NK-92 (cell line): ENCODE results near the gene PNN.
"Not testable (repeated sequence)": the region's sequence is repeated elsewhere in the genome, so short reads cannot be mapped to it uniquely, and the experiment has no call there.

Experiments
- DNase-seq: peaks from one replicate; lab custom pipeline; 2025; ENCODE audit not compliant: unreplicated experiment; lab: John Stamatoyannopoulos, UW

PNN gene

DNA sequence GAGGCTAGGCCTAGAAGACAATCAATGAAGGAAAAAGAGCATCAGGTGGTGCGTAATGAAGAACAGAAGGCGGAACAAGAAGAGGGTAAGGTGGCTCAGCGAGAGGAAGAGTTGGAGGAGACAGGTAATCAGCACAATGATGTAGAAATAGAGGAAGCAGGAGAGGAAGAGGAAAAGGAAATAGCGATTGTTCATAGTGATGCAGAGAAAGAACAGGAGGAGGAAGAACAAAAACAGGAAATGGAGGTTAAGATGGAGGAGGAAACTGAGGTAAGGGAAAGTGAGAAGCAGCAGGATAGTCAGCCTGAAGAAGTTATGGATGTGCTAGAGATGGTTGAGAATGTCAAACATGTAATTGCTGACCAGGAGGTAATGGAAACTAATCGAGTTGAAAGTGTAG lies 5.5 kb downstream of the PNN start:
- DNase-seq, result no peak

DNA sequence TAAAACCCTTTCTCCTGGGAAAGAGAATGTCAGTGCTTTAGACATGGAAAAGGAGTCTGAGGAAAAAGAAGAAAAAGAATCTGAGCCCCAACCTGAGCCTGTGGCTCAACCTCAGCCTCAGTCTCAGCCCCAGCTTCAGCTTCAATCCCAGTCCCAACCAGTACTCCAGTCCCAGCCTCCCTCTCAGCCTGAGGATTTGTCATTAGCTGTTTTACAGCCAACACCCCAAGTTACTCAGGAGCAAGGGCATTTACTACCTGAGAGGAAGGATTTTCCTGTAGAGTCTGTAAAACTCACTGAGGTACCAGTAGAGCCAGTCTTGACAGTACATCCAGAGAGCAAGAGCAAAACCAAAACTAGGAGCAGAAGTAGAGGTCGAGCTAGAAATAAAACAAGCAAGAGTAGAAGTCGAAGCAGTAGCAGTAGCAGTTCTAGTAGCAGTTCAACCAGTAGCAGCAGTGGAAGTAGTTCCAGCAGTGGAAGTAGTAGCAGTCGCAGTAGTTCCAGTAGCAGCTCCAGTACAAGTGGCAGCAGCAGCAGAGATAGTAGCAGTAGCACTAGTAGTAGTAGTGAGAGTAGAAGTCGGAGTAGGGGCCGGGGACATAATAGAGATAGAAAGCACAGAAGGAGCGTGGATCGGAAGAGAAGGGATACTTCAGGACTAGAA lies 6.1 kb downstream of the PNN start:
- no peak for DNase-seq

DNA sequence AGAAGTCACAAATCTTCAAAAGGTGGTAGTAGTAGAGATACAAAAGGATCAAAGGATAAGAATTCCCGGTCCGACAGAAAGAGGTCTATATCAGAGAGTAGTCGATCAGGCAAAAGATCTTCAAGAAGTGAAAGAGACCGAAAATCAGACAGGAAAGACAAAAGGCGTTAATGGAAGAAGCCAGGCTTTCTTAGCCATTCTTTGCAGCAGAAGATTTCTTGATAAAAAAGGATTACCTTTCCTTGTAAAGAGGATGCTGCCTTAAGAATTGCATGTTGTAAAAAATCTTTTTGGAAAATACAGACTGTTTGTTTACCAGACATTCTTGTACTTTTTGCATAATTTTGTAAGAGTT lies 6.6 kb downstream of the PNN start:
- DNase-seq, result no peak

DNA sequence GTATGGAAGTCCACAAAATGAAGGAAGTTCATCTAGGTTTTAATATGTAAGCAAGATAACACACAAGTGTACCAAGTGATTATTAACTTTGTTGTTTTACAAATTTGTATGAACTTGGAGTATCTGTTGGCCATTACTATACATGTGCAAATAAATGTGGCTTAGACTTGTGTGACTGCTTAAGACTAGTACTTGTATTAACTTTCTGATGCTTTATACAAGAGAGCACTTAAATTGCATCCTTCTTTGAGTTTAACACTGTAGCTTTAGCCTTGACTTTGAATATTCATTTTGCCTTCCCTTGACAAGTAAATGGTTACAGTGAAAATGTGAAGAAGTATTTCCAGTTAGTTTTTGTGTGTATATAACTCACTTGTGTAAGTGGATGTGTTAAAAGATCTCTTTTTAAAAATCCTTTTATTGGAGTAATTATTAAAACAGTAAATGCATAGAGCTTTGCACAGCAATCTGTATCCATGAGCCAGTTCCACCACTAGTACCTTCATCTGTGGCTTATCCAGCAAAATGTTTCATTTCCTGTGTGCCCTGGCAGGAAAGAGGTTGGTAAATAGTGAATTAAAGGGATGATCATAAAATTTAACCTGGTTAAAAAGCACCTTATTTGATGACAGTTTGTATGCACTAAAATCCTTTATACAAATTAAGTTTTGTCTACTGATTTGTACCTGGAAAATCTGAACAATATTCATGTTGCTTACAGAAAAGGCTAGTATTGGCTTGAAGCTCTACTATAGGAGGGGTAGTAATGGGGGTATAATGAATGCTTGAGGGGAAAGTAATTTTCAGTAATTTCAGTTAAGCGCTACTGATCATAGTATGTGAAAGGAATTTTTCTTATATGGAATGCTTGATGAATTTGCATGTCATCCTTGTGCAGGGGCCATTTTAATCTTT lies 8.0 kb downstream of the PNN start:
- DNase-seq, result no peak

DNA sequence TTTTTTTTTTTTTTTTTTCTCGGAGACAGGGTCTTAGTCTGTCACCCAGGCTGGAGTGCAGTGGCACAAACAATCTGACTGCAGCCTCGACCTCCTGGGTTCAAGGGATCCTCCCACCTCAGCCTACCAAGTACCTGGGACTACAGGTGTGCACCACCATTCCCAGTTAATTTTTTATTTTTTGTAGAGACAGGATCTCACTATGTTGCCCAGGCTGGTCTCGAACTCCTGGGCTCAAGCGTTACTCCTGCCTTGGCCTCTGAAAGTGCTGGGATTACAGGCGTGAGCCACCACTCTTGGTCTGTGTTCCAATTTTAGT lies 8.6 kb downstream of the PNN start:
- DNase-seq, result not testable (repeated sequence)

DNA sequence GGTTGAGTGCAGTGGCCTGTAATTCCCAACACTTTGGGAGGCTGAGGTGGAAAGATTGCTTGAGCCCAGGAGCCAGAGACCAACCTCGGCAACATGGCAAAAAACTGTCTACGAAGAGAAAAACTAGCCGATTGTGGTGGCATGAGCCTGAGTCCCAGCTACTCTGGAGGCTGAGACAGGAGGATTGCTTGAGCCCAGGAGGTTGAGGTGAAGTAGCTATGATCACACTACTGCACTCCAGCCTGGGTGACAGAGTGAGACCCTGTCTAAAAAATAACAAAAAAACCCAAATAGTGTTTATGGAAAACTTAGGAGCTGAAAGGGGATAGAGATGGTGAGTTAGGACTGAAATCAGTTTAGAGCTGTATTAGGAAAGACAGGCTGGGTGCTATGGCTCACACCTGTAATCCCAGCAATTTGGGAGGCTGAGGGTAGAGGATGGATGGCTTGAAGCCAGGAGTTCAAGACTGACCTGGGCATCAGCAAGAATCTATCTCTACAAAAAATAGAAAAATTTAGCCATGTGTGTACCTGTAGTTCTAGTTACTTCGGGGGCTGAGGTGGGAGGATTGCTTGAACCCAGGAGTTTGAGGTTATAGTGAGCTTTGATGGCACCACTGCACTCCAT lies 9.7 kb downstream of the PNN start:
- no peak for DNase-seq

DNA sequence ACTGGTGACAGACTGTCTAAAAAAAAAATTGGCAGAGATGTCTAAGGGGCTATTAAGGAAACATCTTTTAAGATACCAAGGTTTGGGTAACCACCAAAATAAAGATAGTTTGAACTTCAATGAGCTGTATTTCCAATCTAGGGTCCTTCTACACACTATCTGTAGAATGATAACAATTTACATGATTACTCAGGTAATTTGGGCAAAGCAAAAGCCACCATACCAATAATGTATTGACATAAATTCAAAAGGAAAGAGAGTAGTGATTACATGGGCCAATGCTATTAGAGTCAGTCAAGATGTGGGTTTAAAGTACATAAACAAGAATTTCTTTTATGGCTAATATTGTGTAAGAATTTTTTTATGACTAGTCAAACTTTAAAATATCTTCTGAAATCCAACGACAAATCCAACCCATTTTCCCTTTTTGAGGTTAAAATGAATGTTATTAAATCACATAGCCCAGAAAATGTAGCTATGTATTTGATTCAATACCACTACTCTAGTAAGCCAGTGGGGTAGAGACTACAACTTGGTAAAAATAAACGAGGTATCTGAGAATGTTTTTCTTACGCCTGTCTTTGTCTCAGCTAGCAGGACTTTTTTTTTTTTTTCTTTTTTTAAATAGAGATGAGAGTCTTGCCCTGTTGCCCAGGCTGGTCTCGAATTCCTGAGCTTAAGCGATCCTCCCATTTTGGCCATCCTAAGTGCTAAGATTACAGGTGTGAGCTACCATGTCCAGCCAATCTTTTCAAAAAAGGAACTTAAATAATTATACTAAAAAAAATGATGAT lies 10.4 kb downstream of the PNN start:
- no peak for DNase-seq

DNA sequence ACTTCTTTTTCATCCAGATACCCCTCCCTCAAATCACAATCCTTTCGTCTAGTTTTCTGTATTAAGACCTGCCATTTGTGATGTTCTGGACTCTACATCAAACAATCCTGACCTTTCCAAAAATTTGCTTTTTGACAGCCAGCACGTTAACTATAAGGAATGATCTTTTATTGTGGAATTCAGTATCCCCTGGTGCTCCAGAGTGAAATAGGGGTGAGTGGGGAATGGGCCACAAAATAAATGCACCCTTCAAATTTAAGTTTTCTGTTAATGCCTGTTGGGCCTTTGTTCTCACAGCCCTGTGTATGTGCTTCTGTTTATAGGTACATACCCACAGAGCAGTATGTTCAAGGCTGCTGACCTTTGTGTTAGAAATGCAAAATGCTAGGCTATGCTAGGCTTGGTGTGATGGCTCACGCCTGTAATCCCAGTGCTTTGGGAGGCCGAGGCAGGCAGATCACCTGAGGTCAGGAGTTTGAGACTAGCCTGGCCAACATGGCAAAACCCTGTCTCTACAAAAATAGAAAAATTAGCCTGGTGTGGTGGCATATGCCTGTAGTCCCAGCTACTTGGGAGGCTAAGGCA lies 12.0 kb downstream of the PNN start:
- DNase-seq, result no peak

DNA sequence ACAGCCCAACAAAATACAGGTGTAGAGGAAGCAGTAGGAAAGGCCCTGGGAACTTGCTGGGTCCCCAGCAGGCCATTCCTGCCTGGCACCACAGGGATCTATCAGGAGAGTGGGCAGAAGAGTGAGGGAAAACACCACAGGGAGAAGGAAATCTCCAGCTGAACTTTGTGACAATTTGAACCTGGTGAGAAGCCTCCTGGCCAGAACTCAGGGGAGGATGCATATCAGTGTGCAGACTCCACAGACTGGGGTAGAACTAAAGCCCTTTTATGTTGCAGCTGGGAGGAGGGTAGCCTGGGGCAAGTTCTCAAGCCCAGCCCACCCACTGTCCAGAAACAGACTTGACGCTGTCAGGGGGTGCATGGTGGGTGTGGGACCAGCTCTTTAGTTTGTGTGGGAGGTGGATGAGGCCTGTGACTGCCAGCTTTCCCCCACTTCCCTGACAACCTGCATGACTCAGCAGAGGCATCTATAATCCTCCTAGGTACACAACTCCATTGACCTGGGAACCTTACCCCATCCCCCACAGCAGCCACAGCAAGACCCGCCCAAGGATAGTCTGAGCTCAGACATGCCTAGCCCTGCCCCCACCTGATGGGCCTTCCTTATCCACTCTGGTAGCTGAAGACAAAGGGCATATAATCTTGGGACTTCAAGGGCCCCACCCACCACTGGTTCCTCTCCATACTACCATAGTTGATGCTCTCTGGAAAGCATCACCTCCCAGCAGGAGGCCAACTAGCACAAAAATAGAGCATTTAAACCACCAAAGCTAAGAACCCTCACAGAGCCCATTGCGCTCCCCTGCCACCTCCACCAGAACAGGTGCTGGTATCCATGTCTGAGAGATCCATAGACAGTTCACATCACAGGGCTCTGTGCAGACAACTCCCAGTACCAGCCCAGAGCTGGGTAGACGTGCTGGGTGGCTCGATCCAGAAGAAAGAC lies 28.9 kb downstream of the PNN start:
- DNase-seq, result no peak

DNA sequence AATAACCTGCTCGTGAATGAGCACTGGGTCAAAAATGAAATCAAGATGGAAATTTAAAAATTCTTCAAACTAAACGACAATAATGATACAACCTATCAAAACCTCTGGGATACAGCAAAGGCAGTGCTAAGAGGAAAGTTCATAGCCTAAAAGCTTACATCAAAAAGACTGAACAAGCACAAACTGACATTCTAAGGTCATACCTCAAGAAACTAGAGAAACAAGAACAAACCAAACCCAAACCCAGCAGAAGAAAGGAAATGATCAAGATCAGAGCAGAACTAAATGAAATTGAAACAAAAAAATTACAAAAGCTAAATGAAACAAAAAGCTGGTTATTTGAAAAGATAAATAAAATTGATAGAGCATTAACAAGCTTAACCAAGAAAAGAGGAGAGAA lies 32.4 kb downstream of the PNN start:
- DNase-seq, result not testable (repeated sequence)

DNA sequence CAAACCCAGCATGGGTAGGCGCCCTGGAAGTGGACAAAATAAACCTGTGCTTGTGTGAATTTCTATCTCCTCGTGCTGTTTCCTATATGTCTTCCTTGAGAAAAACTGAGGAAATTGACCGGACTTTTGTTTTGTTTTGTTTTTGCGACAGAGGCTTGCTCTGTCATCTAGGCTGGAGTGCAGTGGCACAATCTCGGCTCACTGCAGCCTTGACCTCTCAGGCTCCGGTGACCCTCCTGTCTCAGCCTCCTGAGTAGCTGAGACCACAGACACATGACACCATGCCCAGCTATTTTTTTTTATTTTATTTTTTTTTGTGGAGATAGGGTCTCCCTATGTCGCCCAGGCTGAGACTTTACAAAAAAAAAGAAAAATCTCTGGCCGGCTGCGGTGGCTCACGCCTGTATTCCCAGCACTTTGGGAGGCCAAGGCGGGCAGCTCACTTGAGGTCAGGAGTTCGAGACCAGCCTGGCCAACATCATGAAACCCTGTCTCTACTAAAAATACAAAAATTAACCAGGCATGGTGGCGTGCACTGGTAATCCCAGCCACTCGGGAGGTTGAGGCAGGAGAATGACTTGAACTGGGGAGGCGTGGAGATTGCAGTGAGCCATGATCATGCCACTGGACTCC lies 36.2 kb downstream of the PNN start:
- DNase-seq, result no peak

DNA sequence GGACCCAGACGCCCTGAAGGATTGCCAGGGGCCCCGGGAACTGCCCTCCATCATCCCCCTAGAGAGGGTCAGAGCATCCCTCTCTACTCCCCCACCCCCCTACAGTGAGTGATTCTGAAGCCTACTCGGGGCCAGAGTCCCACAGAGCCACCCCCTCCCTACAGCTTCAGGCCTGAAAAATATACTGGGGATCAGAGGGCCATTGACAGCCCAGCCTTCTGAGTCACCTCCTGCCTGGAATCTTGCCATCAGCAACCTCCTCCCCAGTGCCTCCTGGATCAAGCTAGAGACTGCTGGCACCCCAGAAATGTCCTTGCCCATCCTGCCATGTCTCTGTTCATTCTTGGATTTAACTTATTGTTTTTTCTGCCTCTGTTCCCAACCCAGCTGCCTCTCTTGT lies 37.0 kb downstream of the PNN start:
- no peak for DNase-seq

DNA sequence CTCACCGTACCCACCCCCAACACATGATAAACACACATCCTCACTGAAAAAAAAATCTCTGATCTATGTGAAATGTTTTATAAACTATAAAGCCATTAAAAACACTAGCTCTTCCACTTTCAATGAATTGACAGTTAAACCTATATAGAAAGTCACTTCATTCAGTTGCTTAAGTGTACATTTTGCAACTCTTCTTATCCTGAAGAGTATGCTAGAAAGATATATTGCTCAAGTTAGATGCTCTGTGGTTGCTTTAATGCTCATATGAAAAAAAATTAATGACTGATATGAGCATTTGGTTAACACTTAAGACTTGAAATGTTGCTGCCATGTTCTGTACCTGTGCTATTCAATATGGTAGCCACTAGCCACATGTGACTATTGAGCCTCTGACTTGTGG lies 37.6 kb downstream of the PNN start:
- DNase-seq, result no peak

DNA sequence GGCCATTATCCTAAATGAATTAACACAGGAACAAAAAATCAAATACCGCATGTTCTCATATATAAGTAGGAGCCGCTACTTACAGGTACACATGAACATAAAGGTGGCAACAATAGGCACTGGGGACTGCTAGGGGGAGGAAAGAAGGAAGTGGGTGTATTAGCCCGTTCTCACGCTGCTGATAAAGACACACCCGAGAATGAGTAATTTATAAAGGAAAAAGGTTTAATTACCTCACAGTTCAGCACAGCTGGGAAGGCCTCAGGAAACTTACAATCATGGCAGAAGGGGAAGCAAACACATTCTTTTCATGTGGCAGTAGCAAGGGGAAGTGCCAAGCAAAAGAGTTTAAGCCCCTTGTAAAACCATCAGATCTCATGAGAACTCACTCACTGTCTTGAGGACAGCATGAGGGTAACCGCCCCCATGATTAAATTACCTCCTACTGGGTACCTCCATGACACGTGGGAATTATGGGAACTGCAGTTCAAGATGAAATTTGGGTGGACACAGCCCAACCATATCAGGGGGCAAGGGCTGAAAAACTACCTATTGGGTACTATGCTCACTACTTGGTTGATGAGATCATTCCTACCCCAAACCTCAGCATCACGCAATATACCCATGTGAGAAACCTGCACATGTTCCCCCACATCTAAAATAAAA lies 42.3 kb downstream of the PNN start:
- DNase-seq, result no peak

DNA sequence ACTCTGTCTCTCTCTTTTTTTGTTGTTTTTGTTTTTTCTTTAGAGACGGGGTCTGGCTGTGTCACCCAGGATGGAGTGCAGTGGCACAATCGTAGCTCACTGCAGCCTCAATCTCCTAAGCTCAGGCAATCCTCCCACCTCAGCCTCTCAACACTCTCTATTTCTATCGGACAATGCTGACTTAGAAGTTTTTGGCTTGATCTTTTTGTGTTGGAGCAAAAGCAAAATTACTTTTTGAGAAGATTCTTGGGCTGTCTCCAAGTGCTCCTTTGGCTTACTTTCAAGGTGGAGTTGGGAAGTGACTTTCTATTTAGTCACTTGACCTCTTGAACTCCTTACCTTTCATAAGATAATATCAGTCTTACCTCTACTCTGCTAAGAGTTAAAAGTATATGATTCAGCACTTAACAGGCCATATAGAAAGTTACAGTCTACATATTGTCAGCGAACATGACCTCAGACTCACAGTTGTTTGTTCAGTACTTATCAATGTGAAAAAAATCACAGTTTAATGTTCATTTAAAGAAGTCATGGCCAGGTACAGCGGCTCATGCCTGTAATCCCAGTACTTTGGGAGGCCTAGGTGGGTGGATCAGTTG lies 43.2 kb downstream of the PNN start:
- no peak for DNase-seq

DNA sequence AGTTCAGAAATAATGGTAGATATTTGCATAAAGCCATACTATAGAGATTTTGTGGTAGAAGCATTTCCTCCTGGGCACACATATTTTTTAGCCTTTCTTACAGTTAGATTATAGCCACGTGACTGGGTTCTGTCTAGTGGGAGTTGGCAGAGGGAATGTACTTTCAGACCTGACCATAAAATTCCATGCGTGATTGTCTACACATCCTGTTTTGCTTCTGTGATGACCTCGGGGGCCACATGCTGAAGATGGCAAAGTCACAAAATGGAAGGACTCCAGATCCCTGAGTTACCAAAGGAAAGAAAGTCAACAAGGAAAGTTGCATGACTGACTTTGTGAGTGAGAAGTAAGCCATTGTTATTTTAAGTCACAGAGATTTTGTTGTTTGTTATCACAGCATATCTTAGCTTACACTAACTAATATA lies 44.0 kb downstream of the PNN start:
- no peak for DNase-seq

DNA sequence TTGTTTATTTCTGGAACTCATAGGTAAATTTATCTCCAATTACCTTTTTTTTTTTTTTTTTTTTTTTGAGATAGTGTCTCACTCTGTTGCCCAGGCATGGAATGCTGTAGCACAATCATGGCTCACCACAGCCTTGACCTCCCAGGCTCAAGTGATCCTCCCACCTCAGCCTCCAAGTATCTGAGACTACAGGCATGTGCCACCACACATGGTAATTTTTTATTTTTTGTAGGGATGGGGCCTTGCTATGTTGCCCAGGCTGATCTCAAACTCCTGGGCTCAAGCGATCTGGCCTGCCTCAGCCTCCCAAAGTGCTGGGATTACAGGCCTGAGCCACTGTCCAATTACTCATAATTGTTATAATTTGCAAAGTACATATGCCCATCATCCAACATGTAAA lies 45.4 kb downstream of the PNN start:
- DNase-seq, result not testable (repeated sequence)

DNA sequence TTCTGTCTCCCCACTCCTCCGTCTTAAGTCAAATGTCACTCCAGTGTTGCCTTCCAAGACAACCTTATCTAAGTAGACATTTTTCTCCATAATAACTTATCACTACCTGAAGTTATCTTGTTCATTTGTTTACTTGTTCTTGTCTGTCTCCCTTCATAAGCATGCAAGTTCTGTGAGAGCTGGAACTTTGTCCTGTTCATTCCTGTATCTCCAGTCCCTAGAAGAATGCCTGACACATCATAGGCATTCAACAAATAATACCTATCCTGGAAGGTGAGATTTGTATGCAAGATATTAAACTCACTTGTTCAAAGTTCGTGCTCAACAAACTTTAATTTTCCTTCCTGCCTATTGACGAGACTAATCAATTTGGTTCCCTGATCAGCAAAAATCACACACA lies 53.0 kb downstream of the PNN start:
- DNase-seq, result no peak
